Measurements from ENCODE around the gene SLC18A3.

- TF ChIP-seq EZH2phosphoT487 (IDR thresholded peaks at IDR 0.05; ENCODE audit: borderline replicate concordance, low read length) (no peak), CTCF (conservative IDR thresholded peaks at IDR 0.05; ENCODE audit: low read depth, low read length) (no peak)
These were observed 36.1 kb downstream of the SLC18A3 start for GRCh38 chr10:49645871-49646870.

All from PC-3 (cell line).